Body of pancreas (tissue), 4 donors: ENCODE data around the gene PPM1H.

ENCODE experiments used
- POLR2A ChIP-seq, 3 donors: fragments of 450-650 bp; IDR thresholded peaks; one replicate each; pipeline ENCODE4 v1.6.1; 2016; ENCODE audit warnings: antibody characterized with exemption in 3 of 3, mild to moderate bottlenecking in 2 of 3
- TF ChIP-seq, protein P1 (sequence below), 7 experiments: fragments of 450-650 bp in 4 of 7; fragments of 200-600 bp in 3 of 7; sonication (generic) in 3 of 7; IDR thresholded peaks; one replicate each; pipeline ENCODE4 v1.5.1; 2016 to 2019; ENCODE audit warnings: antibody characterized with exemption in 7 of 7

GRCh38 chr12:62917926-62918325 lies 17.0 kb downstream of the PPM1H start:
- no peak for TF ChIP-seq POLR2A (IDR thresholded peaks at IDR 0.05)
- TF ChIP-seq, protein P1, sequence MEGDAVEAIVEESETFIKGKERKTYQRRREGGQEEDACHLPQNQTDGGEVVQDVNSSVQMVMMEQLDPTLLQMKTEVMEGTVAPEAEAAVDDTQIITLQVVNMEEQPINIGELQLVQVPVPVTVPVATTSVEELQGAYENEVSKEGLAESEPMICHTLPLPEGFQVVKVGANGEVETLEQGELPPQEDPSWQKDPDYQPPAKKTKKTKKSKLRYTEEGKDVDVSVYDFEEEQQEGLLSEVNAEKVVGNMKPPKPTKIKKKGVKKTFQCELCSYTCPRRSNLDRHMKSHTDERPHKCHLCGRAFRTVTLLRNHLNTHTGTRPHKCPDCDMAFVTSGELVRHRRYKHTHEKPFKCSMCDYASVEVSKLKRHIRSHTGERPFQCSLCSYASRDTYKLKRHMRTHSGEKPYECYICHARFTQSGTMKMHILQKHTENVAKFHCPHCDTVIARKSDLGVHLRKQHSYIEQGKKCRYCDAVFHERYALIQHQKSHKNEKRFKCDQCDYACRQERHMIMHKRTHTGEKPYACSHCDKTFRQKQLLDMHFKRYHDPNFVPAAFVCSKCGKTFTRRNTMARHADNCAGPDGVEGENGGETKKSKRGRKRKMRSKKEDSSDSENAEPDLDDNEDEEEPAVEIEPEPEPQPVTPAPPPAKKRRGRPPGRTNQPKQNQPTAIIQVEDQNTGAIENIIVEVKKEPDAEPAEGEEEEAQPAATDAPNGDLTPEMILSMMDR (IDR thresholded peaks at IDR 0.05) = no peak
